NCI-H1092 treated with DMSO at 0.1 percent for 48 hours (cell line): ENCODE measurements around the gene SMG9.
A peak's percentile ranks its signal among the peaks of the same experiment; 100 is the strongest.

Experiments used
- DNase-seq: peaks from one replicate; lab custom pipeline; 2025; lab: John Stamatoyannopoulos, UW

SMG9 gene

DNA sequence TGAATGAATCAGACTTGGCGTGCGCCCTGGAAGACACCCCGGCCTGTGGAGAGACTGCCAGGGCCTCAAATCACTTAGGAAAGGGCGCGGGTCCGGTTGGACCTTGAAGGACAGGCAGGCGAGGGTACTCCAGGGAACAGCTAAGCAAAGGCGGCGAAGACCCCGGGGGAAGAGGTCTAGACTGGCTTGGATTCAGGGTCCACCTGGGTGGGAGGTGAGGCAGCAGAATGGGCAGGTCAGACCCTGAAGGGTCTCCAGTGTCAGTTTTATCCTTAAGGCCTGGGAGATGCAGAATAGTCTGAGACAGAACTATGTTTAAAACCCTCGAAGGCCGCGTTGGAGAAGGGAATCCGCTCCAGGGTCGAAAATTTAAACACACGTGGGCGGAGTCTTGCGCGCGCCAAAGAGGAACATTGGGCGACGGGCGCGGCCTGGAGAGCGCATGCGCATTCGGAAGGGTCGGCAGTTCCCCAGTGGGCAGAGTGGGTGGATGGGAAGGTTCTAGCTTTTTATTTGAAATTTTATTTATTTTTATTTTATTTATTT is 567 bp upstream of the SMG9 start:
- DNase-seq, result peak; percentile 72

DNA sequence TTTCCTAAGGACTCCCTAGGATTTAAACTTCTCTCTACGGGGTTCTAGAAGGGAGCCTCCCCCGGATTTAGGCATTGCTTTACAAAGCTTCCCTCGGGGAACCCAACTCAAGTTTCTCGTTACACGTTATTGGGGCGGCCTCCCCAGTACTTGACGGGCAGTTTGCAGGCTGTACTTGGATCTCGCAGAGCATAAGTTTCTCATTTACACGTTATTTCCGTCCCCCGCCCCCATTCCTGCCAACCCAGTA is 584 bp downstream of the SMG9 start:
- no peak for DNase-seq

DNA sequence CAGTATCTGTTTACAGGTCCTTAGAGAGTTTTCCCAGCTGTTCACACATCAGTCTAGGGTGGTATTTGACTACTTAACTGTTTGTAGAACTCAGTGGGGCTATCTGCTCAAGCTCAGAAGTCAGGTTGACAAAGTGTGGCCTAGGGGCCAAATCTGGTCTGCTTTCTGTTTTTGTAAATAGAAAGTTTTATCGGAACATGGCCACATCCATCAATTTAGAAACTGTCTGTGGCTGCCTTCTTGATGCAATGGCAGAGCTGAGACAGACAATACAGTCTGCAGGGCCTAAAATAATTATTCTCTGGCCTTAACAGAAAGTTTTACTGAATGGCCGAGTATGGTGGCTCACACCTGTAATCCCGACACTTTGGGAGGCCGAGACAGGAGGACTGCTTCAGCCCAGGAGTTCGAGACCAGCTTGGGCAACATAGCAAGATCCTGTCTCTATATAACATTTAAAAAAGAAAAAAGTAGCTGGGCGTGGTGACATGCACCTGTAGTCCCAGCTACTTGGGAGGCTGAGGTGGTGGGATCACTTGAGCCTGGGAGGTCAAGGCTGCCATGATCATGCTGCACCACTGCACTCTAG is 2.4 kb downstream of the SMG9 start:
- DNase-seq, result no peak

- DNase-seq, result no peak
These were observed 3.1 kb downstream of the SMG9 start for GRCh38 chr19:43751466-43752220.

DNA sequence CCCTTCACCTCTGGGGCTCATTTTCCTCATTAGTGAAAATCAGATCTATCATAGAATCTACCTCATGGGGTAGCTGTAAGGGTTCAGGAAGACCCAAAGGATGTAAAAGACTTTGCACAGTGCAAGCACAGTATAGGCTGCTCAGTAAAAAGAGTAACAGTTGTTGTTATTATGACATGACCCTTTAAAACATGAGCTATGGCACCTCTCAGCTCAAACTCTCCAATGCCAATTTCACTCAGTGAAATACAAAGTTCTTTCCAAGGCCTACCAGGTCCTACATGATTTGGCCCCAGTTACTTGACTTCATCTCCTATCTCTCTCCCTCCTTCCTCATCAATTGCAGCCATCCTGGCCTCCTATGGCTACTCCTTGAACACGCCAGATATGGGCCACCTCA is 4.9 kb downstream of the SMG9 start:
- no peak for DNase-seq

- DNase-seq, result no peak
These were observed 5.6 kb downstream of the SMG9 start for GRCh38 chr19:43749152-43749551.

GRCh38 chr19:43748685-43749084 is 6.1 kb downstream of the SMG9 start:
- no peak for DNase-seq

DNA sequence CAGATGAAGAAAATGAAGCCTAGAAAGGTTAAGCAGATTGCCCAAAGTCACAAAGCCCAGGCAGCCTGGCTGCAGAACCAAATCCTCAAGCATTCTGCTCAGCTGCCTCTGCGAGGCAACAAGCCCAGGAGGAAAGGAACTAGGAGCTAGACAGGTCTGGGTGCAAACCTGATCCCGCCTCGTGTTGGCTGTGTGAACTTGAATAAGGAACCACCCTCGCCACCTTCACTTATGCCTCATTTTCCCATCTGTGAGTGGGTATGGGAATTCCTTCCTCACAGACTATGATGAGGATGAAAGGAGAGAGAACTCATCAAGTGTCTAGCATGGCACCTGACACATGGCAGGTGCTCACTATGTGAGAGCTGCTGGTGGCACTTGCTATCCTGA is 6.6 kb downstream of the SMG9 start:
- DNase-seq, result no peak

DNA sequence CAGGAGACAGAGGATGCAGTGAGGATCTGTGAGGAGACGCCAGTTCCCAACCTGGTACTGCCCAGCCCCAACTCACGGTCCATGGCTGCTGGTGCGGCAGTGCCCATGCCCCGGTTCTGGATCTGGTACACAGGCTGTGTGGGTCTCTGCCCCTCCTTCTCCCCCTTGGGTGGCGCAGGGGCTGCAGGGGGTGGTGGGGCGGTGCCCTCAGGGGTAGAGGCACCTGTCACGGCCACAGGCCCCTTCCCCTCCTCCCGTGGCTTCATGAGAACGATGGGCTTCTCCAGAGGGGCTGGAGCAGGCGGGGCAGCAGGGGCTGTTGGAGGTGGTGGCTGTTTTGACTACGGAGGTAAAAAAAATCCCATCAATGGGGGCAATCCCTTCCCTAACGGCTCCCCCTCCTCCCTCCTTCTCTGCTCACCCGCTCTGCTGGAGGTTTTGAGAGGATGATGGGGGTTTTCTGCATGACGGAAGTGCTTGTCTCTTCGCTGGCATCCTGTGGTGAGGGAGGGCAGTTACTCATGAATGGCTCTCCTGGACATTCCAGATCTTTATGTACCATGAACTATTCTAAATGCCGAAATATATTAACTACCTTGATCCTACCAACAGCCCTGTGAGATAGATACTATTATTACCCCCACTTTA is 7.1 kb downstream of the SMG9 start:
- no peak for DNase-seq

DNA sequence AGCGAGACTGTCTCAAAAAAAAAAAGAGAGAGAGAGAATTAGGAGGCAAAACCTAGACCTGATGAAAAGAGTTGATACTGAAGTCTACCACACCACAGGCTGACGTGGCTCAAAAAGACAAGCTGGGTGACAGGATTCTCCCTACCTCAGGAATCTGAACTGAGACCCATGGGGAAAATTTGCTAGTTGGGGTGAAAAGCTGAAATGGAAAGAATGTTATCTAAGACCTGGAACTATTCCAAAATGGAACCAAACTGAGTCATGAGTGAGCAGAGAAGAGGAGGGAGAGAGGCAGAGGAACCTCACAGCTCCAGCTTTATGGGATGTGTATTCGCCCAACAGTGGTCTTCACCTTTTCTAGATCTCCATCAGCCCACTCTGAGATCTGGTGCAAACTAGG is 11.7 kb downstream of the SMG9 start:
- DNase-seq, result no peak

- DNase-seq, result no peak
These were observed 13.5 kb downstream of the SMG9 start for GRCh38 chr19:43741075-43741825.

DNA sequence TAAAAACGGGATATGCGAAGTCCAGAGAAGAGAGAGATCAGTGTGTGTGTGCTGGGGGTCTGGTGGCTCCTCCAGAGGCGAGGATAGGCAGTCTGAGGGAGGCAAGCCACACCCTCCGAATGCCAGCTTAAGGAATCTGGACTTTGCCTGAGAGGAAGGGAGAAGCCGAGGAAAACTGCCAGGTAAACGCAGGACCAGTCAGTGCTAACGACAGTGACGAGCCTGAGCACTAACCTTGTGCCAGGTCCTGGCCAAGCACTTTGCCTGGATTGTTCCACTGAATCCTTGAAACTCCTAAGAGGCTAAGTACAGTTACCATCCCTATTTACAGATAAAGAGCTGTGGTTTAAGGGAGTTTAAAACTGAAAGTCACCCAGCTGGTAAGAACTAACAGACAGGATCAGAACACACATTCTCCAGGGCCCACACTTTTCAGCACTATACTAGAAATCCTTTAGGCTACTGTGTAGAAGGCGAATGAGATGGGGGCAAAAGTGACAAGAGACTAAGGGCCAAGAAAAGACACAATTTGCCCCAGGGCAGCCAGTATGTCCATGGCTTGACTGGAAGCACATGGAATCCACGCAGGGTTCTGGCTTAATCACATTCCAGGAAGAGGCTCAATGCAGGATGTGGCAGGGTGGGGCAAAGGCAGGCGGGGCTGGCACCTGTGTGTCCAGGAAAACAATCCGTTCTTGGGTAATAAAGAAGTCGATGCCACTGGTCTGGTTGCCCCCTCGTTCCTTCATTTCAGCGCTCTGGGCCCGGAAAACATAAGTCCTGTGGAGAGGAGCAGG is 15.1 kb downstream of the SMG9 start:
- no peak for DNase-seq

DNA sequence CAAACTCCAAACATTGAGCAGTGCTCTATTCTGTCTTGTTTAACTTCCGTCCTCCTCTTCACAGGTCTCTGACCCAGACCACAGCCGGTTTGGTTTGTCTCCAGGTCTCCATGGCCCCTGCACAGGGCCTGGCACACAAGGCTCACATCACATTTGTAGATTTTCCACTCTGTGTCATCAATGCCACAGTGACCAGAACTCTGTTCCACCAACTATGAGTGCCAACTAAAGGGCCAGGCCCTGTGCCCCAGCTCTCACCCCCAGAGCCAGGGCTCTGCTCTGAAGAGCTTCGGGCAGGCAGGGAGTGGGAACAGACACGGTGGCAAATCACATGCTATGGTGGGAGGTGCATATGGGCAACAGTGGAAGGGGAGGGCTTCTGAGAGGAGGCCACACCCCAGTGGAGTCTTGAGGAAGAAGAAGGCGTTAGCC is 16.0 kb downstream of the SMG9 start:
- no peak for DNase-seq

- DNase-seq, result no peak
These were observed 18.8 kb downstream of the SMG9 start for GRCh38 chr19:43735957-43736356.

GRCh38 chr19:43735013-43735412 is 19.7 kb downstream of the SMG9 start:
- no peak for DNase-seq

GRCh38 chr19:43731846-43732245 is 22.9 kb downstream of the SMG9 start:
- no peak for DNase-seq

DNA sequence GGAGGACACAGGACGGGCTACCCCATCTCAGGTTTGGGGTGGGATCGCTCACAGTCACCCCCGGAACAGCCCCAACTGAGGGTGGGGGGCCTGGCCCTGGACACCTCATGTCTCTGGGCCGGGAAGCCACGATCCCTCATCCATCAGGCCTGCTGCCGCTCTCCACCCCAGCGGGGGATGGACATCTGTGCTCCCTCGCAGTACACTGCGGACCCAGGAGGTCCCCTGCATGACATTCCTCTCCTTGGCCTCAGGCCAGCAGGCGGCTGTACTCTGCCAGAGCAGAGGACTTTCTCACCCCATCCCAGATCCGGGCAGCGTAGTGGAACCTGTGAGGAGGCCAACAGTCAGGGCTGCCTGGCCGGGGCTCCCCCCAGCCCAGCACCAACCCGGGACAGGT is 23.4 kb downstream of the SMG9 start:
- DNase-seq, result no peak

GRCh38 chr19:43729919-43730318 is 24.8 kb downstream of the SMG9 start:
- DNase-seq, result no peak

GRCh38 chr19:43727593-43727853 is 27.2 kb downstream of the SMG9 start:
- DNase-seq, result no peak

DNA sequence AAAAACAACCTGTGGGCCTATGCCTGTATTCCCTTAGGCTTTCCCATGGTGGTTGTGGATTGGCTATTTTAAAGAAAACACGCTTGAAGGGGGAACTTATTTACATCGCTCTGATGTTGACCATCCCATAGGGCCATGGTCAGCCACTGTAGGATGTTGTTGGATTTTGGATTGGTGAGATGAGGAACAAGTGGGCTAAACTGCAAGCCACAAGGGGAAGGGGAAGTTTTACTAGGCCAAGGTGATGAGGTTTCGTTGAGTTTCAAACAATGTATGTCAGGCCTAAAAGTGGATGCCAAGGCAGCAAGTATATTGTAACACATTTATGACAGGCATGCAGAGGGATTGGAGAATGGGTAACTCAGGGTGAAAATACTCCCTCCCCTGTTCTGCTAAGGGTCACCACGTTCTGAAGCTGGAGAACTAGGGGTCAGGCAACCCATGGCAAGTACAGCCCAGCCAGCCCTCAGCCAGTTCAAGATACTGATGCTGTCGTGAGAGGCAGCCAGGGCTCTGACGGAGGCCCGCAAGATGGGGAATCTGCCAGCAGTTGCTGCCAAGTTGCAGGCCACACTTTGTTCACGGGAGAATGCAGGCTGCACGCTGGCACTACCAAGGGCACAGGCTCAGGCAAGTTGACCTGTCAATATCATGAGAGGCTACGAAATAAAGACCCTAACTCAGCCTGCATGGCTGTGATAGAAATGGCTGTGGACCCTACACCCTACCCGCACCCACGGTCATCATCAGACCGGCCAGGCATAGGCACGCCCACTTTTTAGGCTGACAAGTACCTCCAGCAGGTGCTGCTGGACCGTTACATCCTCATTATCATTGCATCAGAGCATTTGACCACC is 27.8 kb downstream of the SMG9 start:
- DNase-seq, result no peak

DNA sequence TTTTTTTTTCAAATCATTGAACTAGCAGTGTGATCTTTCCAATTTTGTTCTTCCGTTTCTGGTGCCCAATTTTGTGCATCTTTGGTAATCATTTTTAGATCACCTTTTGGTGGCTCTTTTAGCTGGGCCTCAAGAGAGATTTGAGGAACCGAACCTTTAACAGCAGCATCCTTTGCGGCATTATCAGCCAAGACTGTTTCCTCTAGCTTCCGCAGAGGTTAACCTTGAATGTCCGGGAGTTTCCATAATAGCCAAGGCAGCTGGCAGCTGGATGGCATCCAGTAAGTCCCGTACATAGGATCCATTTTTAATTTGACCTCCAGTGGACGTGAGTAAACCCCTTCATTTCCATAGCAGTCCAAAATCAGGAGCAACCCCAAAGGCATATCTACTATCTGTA is 29.3 kb downstream of the SMG9 start:
- no peak for DNase-seq
